ENCODE measurements around the gene ERG.

Gene ERG

GRCh38 chr21:38498057-38498833, at the start of gene ERG:
Gene ERG, minus strand, starts transcription at chr21:38498477. Its CDS starts 97 bp downstream, at chr21:38498380.
- DNase-seq, result peak in 1 of 2 experiments; percentile 45

- no peak for DNase-seq
Measured at GRCh38 chr21:38544661-38545060, 46.4 kb upstream of the ERG start.

GRCh38 chr21:38542263-38542662, 44.0 kb upstream of the ERG start:
- no peak for DNase-seq

GRCh38 chr21:38538353-38538752, 40.1 kb upstream of the ERG start:
- no peak for DNase-seq

GRCh38 chr21:38534591-38534990, 36.3 kb upstream of the ERG start:
- DNase-seq, result no peak

GRCh38 chr21:38533887-38534286, 35.6 kb upstream of the ERG start:
- no peak for DNase-seq

GRCh38 chr21:38531591-38531990, 33.3 kb upstream of the ERG start:
- no peak for DNase-seq

GRCh38 chr21:38531039-38531541, 32.8 kb upstream of the ERG start:
- no peak for DNase-seq

GRCh38 chr21:38527737-38528136, 29.5 kb upstream of the ERG start:
- DNase-seq, result no peak

- DNase-seq, result no peak
Measured at GRCh38 chr21:38525454-38525853, 27.2 kb upstream of the ERG start.

GRCh38 chr21:38524168-38525153, 26.2 kb upstream of the ERG start:
- no peak for DNase-seq

GRCh38 chr21:38520511-38520910, 22.2 kb upstream of the ERG start:
- no peak for DNase-seq

GRCh38 chr21:38511662-38512243, 13.5 kb upstream of the ERG start:
- no peak for DNase-seq

GRCh38 chr21:38511198-38511597, 12.9 kb upstream of the ERG start:
- DNase-seq, result no peak

GRCh38 chr21:38507374-38507942, 9.2 kb upstream of the ERG start:
- DNase-seq, result no peak

- DNase-seq, result peak; percentile 83 to 84
Measured at GRCh38 chr21:38506661-38507281, 8.5 kb upstream of the ERG start.

GRCh38 chr21:38505654-38506523, 7.6 kb upstream of the ERG start:
- DNase-seq, result peak; percentile 70 to 78

- DNase-seq, result peak; percentile 73 to 74
Measured at GRCh38 chr21:38504066-38504465, 5.8 kb upstream of the ERG start.

- DNase-seq, result no peak
Measured at GRCh38 chr21:38503583-38503982, 5.3 kb upstream of the ERG start.

- DNase-seq, result no peak
Measured at GRCh38 chr21:38500073-38500472, 1.8 kb upstream of the ERG start.

- no peak for DNase-seq
Measured at GRCh38 chr21:38499296-38499695, 1.0 kb upstream of the ERG start.
